Esophagus squamous epithelium (tissue), 5 donors: ENCODE measurements around the gene GCDH. TPM values are rescaled to one million over a fixed set of nuclear protein-coding genes. Genes with fewer than 3 reads are reported as not detected.

Experiments
- DNase-seq: peaks from one replicate; lab custom pipeline; 2025; lab: John Stamatoyannopoulos, UW
- H3K27ac ChIP-seq, 4 donors: fragments of 200-600 bp; sonication (generic); one replicate each; pipeline ENCODE4 v1.5.1; 2016 to 2019; ENCODE audit warnings: mild to moderate bottlenecking in 1 of 4
- H3K27me3 ChIP-seq, 4 donors: fragments of 200-600 bp; sonication (generic); 1 replicate in 3 of 4; 2 replicates in 1 of 4; pipeline versions ENCODE4 v1.5.1 to v1.6.0; 2017 to 2021; ENCODE audit warnings: antibody characterized with exemption in 1 of 4
- H3K36me3 ChIP-seq, 3 donors: fragments of 200-600 bp; sonication (generic); one replicate each; pipeline ENCODE4 v1.5.1; 2016 to 2019
- H3K4me1 ChIP-seq, 3 donors: fragments of 200-600 bp; sonication (generic); one replicate each; pipeline ENCODE4 v1.5.1; 2017 to 2019
- H3K4me3 ChIP-seq, 4 donors: fragments of 200-600 bp; sonication (generic); 1 replicate in 3 of 4; 2 replicates in 1 of 4; pipeline ENCODE4 v1.5.1; 2016 to 2019; ENCODE audit warnings: mild to moderate bottlenecking in 2 of 4, moderate library complexity in 1 of 4
- H3K9me3 ChIP-seq, 3 donors: fragments of 200-600 bp; sonication (generic); one replicate each; pipeline ENCODE4 v1.5.1; 2016 to 2019
- CTCF ChIP-seq, 6 experiments: fragments of 450-650 bp in 4 of 6; fragments of 200-600 bp in 2 of 6; sonication (generic) in 2 of 6; IDR thresholded peaks; one replicate each; pipeline ENCODE4 v1.5.1; 2016 to 2019; ENCODE audit warnings: antibody characterized with exemption in 6 of 6, mild to moderate bottlenecking in 4 of 6, moderate library complexity in 4 of 6
- POLR2A ChIP-seq, 4 donors: fragments of 450-650 bp; IDR thresholded peaks; one replicate each; pipeline ENCODE4 v1.6.1; 2017; ENCODE audit warnings: antibody characterized with exemption in 4 of 4, mild to moderate bottlenecking in 4 of 4, moderate library complexity in 3 of 4
- WGBS, 2 donors: methylation state at CpG; one replicate each; pipeline ENCODE4 v1.1.5; 2018; 5-methylcytosine and 5-hydroxymethylcytosine counted together
- intact Hi-C: fragments of 100-400 bp; cut with DNase I; formaldehyde crosslinking; loops from one replicate; pipeline ENCODE4 v1.15.0; 2022
- total RNA-seq, 4 donors: library from RNA; depleted of rRNA; stranded (reverse); fragments of >200 nt; gene quantifications; one replicate each; pipeline ENCODE4 v1.1.0, GENCODE V29; 2016
- donor health status: DM: yes; HTN: yes; CAD: no.

Gene GCDH
- total RNA-seq, 4 donors from 2014 or later = 20.9 to 44.1 (median 34.9) TPM

GRCh38 chr19:12891553-12892021, 627 bp downstream of the GCDH start:
- Histone ChIP-seq H3K9me3 (no peaks in the 10 kb centered on the region), H3K4me1 (peaks cover 10 to 26% (median 15%) of the 10 kb centered on the region in 3 donors), H3K36me3 (peaks cover 5 to 44% (median 6%) of the 10 kb centered on the region in 3 donors), H3K27me3 (peaks cover 0 to 6% (median 0%) of the 10 kb centered on the region in 4 donors), H3K27ac (peak overlapping the region; percentile 67 to 94 (median 90)), H3K4me3 (peak overlapping the region; percentile 62 to 98 (median 89))
- intact Hi-C loops = no loop called here
- 5 to 11% methylated on average over 5 to 15 of the region's 26 CpGs for WGBS, 2 donors
- no peak for DNase-seq
- TF ChIP-seq CTCF (IDR thresholded peaks at IDR 0.05) (no peak), POLR2A (IDR thresholded peaks at IDR 0.05) (no peak)

- no peak for TF ChIP-seq POLR2A (IDR thresholded peaks at IDR 0.05)
- TF ChIP-seq CTCF (IDR thresholded peaks at IDR 0.05) = no peak
- peaks cover 10 to 26% (median 15%) of the 10 kb centered on the region in 3 donors for H3K4me1 ChIP-seq
- peaks cover 5 to 64% (median 6%) of the 10 kb centered on the region in 3 donors for H3K36me3 ChIP-seq
- H3K9me3 ChIP-seq = no peaks in the 10 kb centered on the region
- no peak for DNase-seq
- intact Hi-C loops = no loop called here
- 91% methylated on average over 3 of the region's 5 CpGs; no CpG with 5 or more reads in 1 of the 2 donors for WGBS, 2 donors
- H3K4me3 ChIP-seq = no peak overlapping the region
- no peaks in the 10 kb centered on the region for H3K27me3 ChIP-seq
- no peak overlapping the region for H3K27ac ChIP-seq
Observed at GRCh38 chr19:12893582-12893981, 2.6 kb downstream of the GCDH start.

GRCh38 chr19:12896460-12896859, 5.5 kb downstream of the GCDH start:
- no peaks in the 10 kb centered on the region for H3K9me3 ChIP-seq
- 96% methylated on average over 4 of the region's 17 CpGs; no CpG with 5 or more reads in 1 of the 2 donors for WGBS, 2 donors
- peaks cover 5 to 91% (median 9%) of the 10 kb centered on the region in 3 donors for H3K36me3 ChIP-seq
- no peak for TF ChIP-seq POLR2A (IDR thresholded peaks at IDR 0.05)
- TF ChIP-seq CTCF (IDR thresholded peaks at IDR 0.05) = no peak
- no peak overlapping the region for H3K27ac ChIP-seq
- no peak overlapping the region for H3K4me3 ChIP-seq
- H3K27me3 ChIP-seq = no peaks in the 10 kb centered on the region
- H3K4me1 ChIP-seq = peaks cover 8 to 16% (median 11%) of the 10 kb centered on the region in 3 donors
- intact Hi-C loops = no loop called here
- no peak for DNase-seq

GRCh38 chr19:12899891-12900518, 9.0 kb downstream of the GCDH start:
- no peak overlapping the region for H3K4me3 ChIP-seq
- no peak for DNase-seq
- no peak for TF ChIP-seq CTCF (IDR thresholded peaks at IDR 0.05)
- no peak for TF ChIP-seq POLR2A (IDR thresholded peaks at IDR 0.05)
- no peaks in the 10 kb centered on the region for H3K9me3 ChIP-seq
- intact Hi-C loops = no loop called here
- WGBS, 2 donors = 75 to 85% methylated on average over 8 to 10 of the region's 10 CpGs
- no peaks in the 10 kb centered on the region for H3K27me3 ChIP-seq
- peaks cover 3 to 62% (median 5%) of the 10 kb centered on the region in 3 donors for H3K36me3 ChIP-seq
- H3K4me1 ChIP-seq = no peaks in the 10 kb centered on the region
- H3K27ac ChIP-seq = no peak overlapping the region

GRCh38 chr19:12907166-12907565, 16.2 kb downstream of the GCDH start:
- H3K4me3 ChIP-seq = no peak overlapping the region
- no peaks in the 10 kb centered on the region for H3K9me3 ChIP-seq
- no peak overlapping the region for H3K27ac ChIP-seq
- TF ChIP-seq POLR2A (IDR thresholded peaks at IDR 0.05) = no peak
- no peak for TF ChIP-seq CTCF (IDR thresholded peaks at IDR 0.05)
- 76 to 91% methylated on average over 4 to 9 of the region's 9 CpGs for WGBS, 2 donors
- no peak for DNase-seq
- no peaks in the 10 kb centered on the region for H3K27me3 ChIP-seq
- H3K36me3 ChIP-seq = no peaks in the 10 kb centered on the region
- intact Hi-C loops = no loop called here
- peaks cover 1 to 6% (median 1%) of the 10 kb centered on the region in 3 donors for H3K4me1 ChIP-seq
